RWPE2 (cell line): ENCODE data around the gene OCA2.

Source experiments
- ATAC-seq: fragments of 200-7000 bp; cut with Tn5 transposase; 3 replicates; pipeline ENCODE4 v1.9.1; 2021; ENCODE audit warnings: low read depth
- DNase-seq: peaks from one replicate; pipeline ENCODE4 v3.0.0-alpha.2; 2020; ENCODE audit warnings: low spot score
- H3K27ac ChIP-seq: fragments of 450-650 bp; 2 replicates; pipeline ENCODE4 v1.5.1; 2017; ENCODE audit warnings: mild to moderate bottlenecking; ENCODE audit not compliant: poor library complexity, severe bottlenecking
- H3K27me3 ChIP-seq: fragments of 250-450 bp; sonication (Bioruptor Pico); 2 replicates; pipeline ENCODE4 v1.5.1; 2021; ENCODE audit warnings: mild to moderate bottlenecking, moderate library complexity; ENCODE audit not compliant: insufficient read depth, poor library complexity, severe bottlenecking
- H3K36me3 ChIP-seq: fragments of 250-450 bp; sonication (Bioruptor Pico); 2 replicates; pipeline ENCODE4 v1.5.1; 2020; ENCODE audit warnings: low read depth, mild to moderate bottlenecking, moderate library complexity
- H3K4me1 ChIP-seq: fragments of 250-450 bp; sonication (Bioruptor Pico); 2 replicates; pipeline ENCODE4 v1.5.1; 2021; ENCODE audit warnings: mild to moderate bottlenecking, moderate library complexity; ENCODE audit not compliant: insufficient read depth, poor library complexity, severe bottlenecking
- H3K4me3 ChIP-seq: fragments of 250-450 bp; sonication (Bioruptor Pico); 2 replicates; pipeline ENCODE4 v1.5.1; 2021; ENCODE audit warnings: mild to moderate bottlenecking, moderate library complexity; ENCODE audit not compliant: severe bottlenecking
- H3K9me3 ChIP-seq: fragments of 250-450 bp; sonication (Bioruptor Pico); 2 replicates; pipeline ENCODE4 v1.5.1; 2021; ENCODE audit warnings: mild to moderate bottlenecking, moderate library complexity; ENCODE audit not compliant: severe bottlenecking
- CTCF ChIP-seq: fragments of 450-650 bp; IDR thresholded peaks from one replicate; pipeline ENCODE4 v1.5.1; 2017; ENCODE audit warnings: mild to moderate bottlenecking, moderate library complexity; ENCODE audit not compliant: poor library complexity, severe bottlenecking

OCA2 gene

GRCh38 chr15:28021281-28022039, 77.7 kb downstream of the OCA2 start:
- DNase-seq (peak; percentile 95), ATAC-seq (peak; percentile 86)
- H3K9me3 ChIP-seq: no peaks in the 10 kb centered on the region
- H3K4me3 ChIP-seq: no peak overlapping the region
- H3K36me3 ChIP-seq: no peaks in the 10 kb centered on the region
- TF ChIP-seq CTCF: peak; percentile 79
- H3K4me1 ChIP-seq: no peaks in the 10 kb centered on the region
- H3K27me3 ChIP-seq: no peaks in the 10 kb centered on the region
- H3K27ac ChIP-seq: no peak overlapping the region

DNA sequence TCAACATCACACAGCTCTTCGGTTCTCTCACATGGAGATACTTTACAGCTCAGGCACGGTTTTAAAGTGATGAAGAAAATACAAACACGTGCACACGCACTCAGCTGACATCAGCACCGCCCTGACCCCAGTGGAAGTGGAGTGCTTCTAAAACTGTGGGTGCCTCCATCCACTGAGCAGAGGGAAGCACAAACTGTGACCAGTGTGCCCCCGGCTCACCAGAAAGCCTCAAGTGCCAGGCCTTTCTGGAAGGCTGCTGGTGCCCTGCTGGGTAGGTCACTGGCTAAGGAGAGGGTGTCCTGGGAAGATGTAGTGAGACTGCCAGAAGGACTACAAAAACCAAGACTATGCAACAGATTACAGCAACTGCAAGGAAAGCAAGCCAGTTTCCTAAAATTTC, 78.5 kb downstream of the OCA2 start:
- no peak for ATAC-seq

GRCh38 chr15:28019594-28020309, 79.4 kb downstream of the OCA2 start:
- no peaks in the 10 kb centered on the region for H3K4me1 ChIP-seq
- DNase-seq (peak; percentile 56), ATAC-seq (no peak)
- no peak for TF ChIP-seq CTCF
- no peaks in the 10 kb centered on the region for H3K9me3 ChIP-seq
- no peak overlapping the region for H3K27ac ChIP-seq
- no peak overlapping the region for H3K4me3 ChIP-seq
- H3K36me3 ChIP-seq: no peaks in the 10 kb centered on the region
- no peaks in the 10 kb centered on the region for H3K27me3 ChIP-seq

More for the DNA sequence above, 78.5 kb downstream of the OCA2 start:
- no peak for DNase-seq
- H3K36me3 ChIP-seq: no peaks in the 10 kb centered on the region
- no peak overlapping the region for H3K4me3 ChIP-seq
- H3K4me1 ChIP-seq: no peaks in the 10 kb centered on the region
- H3K9me3 ChIP-seq: no peaks in the 10 kb centered on the region
- no peak overlapping the region for H3K27ac ChIP-seq
- TF ChIP-seq CTCF: no peak
- no peaks in the 10 kb centered on the region for H3K27me3 ChIP-seq

DNA sequence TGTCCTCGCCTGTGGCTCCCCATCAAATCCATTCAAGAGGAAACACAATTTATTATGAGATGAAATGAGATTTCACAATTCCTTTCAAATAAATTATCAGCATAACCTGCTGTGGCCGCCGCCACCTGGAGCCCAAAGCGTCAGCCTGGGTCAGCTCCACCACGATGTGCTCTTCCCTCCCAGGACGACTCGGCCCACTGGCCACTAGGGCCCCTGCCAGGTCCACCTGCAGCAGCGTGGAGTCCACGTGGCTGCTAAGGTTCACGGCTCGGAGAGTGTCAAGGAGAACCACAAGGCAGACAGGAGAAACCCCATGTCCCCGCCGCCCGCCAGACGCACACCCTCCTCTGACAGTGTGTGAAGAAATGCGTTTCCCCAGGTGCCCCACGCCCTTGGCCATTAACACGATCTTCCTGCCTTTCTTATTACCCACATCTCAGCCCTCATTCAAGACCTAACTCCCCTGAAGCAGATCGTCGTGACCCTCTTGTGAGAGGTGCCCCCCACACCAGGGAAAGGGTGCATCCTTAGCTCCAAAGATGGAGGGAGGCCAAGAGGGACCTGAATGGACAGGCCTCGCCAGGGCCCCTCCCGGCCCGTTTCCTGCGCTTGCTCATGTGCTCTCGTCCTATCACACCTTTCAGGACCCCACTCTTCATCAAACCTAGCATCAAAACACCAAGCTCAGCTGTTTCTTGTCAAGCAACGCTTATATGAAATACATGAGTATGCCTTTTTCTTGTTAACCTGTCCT, 80.6 kb downstream of the OCA2 start:
- Histone ChIP-seq H3K27me3 (no peaks in the 10 kb centered on the region), H3K4me3 (no peak overlapping the region), H3K27ac (no peak overlapping the region), H3K4me1 (no peaks in the 10 kb centered on the region), H3K36me3 (no peaks in the 10 kb centered on the region), H3K9me3 (no peaks in the 10 kb centered on the region)
- DNase-seq: peak; percentile 58
- TF ChIP-seq CTCF: no peak
- no peak for ATAC-seq
